HG03064 (cell line): ENCODE measurements around the gene NR2E1.

Source experiments
- ATAC-seq: cut with Tn5 transposase; IDR thresholded peaks from one replicate; pipeline ENCODE4 v1.9.1; 2021; ENCODE audit warnings: low read depth; ENCODE audit not compliant: unreplicated experiment

The NR2E1 gene

DNA sequence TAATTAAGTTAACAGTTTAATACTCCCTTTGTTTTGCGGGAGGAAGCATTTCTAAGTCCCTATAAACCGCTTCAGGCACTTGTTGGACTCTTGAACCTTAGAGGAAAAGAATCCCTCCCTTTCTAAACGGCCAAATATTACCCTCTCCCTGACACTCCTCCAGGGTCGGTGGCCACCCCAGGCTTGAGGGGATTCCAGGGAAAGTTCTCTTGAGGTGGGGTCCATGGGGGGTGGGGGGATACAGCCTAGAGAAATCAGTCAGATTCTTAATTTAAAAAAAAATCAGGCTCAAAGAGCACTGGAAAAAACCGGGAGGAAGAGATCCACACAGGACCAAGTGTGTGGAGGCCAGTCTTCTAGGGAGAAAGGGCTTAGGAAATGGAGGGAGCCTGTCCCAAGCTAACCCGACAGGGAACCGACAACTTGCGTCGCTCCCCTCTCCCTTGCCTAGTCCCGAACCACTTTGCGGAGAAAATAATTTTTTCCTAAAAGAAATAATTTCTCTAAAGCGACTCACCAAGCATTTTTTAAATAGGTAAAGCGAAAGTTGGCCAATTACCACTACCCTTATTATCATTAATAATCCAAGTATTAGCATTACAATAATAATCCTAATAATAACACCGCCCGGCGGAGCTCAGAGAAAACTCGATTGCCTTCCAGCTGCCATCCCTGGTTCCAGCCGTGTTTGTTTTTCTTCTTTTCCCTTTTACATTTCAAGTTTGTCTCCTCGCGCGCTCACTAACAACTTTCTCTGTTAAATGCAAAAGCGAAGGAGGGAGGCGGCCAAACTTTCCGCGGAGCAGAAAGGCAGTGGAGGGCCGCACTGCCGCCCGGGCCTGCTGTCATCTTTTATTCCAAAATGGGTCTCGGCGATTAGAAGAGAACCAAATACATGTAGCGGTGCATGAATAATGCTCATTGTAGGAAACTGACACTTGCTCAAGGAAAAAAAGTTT lies 4.8 kb downstream of the NR2E1 start:
- no peak for ATAC-seq

DNA sequence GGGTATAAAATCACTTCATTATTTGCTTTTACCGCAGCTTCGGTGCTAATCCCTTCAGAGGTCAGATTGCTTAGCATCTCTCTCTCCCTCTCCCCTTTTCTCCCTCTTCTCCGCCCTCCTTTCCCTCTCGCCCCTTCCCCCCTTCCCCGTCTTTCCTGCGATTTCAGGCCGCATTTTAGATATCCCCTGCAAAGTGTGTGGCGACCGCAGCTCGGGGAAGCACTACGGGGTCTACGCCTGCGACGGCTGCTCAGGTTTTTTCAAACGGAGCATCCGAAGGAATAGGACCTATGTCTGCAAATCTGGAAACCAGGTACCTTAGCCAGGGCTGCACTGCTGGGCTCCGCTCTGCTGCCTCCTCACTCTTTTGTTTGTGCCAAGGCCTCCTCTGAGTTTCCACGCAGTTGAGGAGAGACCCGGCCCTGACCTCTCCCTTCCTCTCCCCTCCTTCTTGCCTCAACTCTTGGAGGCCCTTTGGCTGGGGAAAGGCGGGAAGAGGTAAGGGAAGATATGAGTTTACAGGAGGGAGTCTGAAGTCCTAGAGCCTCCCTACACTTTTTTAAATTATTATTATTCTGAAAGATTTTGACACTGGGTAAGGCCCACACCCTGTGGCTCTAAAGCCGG lies 5.6 kb downstream of the NR2E1 start:
- ATAC-seq = no peak

DNA sequence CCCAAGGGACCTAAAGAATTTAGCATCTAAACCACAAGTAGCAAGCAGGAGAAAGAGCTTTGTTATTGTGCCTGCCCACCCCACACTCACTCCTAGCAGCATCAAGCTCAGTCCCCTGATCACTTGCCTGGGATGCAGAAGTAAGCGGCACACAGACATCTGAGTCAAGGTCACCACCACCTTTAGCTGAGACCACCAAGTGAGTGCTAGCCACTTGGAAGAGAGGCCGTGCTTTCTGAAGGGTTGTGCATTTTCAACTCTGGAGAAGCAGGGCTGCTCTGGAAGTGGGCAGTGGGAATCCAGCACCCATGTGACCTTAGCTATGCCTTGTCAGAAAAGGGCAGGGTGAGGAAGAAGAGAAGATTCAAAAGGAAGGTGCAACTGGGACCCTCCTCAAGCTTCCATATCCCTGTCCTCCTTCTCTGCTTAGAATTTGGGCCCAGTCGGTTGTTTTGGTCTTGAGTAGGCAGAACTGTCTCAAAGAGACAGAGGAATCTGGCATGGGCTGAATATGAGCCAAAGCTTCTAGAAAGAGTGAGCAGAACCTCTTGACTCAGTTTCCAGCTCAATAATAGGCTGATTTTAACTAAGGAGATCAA lies 6.2 kb downstream of the NR2E1 start:
- no peak for ATAC-seq

DNA sequence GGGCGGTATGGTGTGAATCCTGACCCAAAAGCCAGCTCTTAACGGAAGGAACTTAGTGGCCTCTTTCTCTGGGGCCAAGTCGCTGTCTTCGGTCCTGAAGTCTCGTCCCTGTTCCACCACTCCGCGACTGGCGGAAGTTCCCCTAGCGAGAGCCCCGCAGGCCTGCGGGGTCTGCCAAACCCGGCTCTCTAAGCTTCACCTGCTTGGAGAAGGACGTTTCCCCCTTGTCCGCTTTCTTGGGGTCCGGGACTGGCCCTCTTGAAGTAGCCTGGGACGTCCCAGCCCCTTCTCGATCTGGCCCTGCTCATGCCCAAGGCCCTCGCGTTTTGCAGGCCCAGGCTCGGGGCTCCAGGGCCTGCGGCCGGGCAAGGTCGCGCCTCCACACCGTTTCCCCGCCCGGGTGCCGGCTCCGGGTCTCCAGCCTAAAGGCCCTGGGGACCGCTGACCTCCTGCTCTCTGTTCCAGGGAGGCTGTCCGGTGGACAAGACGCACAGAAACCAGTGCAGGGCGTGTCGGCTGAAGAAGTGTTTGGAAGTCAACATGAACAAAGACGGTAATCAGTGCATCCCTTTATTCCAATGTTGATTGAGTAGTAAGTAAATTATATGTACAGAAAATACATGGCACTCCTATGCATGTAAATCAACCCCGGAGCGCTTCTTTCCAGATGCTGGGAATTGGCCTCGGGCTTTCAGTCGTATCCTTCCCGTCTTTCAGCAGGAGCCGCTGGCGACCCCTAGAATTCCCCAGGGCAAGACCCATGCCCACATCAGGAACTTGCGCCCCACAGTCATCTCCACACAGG lies 8.8 kb downstream of the NR2E1 start:
- ATAC-seq = no peak

DNA sequence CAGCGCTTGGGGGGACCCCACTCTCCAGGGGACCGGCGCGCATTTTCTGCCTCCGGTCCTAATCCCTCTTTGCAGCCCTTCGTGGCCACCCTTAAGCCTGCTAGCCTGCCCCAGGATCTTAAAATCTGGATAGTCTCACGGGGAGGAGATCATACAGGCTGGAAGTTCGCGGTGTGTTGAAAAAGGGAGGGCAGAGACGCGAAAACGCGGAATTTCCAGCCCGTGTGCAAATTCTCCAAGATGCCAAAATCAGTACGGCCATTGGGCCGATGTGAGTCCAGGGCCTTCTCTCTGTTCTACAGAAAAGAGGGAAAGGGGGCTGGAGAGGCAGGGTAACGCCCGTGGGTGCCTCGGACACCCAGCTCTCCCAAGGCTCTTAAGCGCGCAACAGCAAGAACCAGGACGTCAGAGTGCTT lies 9.4 kb downstream of the NR2E1 start:
- ATAC-seq = no peak

DNA sequence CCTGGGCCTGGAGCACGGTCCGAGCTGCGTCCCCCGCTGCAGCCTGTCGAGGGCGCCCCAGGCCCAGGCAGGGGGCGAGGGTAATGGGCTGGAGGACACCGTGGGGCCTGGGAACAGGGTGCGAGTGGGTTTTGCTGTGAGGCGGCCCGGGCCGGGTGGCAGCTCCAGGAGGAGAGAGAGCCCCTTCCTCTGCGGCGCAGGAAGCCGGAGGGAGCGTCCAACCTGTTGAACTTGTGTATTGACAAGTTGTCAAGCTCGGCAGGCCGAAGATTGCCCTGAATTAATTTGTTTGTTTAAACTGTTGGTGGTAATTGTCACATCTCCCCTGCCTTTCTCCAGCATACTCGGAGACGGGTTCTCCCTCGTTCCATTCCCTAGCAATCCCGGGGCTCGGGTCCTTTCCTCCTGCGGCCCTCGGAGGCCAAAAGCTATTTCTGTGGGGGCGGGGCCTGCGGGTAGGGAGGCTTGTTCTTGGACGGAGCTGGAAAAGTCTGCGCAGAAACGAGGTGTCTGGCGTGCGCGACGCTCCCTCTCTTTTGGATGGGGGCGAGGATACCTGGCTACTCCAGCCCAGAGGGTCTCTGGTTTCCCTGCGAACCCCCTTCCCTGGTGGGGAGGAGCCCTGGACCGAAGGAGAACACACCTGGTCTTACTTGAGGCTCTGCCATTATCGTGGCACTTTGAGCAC lies 9.9 kb downstream of the NR2E1 start:
- no peak for ATAC-seq

DNA sequence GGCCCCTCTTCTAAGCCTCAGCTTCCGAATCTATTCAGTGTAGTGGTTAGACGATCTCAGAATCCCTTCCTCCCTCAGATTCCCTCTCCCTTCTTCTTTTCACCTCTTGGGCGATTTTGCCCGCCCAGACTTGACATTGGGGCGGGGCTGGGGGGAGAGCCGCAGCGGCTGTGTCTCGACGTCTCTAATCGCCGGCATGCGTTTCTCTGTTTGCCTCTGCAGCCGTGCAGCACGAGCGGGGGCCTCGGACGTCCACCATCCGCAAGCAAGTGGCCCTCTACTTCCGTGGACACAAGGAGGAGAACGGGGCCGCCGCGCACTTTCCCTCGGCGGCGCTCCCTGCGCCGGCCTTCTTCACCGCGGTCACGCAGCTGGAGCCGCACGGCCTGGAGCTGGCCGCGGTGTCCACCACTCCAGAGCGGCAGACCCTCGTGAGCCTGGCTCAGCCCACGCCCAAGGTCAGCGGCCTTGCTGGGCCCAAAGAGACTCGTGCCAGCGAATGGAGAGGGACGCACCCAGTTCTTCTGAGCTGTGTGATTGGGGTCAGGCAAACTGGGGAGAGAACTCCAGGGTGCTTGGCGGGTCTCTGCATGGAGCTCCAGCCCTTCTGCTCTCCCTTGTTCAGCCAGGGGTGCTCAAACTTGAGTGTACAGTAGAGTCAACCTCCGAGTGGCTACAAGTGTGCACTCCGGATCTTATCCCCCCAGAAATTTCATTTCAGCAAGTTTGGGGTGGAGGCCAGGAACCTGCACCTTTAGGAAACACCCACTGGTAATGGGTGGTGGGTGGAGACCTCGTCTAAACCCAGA lies 10.7 kb downstream of the NR2E1 start:
- ATAC-seq = no peak

DNA sequence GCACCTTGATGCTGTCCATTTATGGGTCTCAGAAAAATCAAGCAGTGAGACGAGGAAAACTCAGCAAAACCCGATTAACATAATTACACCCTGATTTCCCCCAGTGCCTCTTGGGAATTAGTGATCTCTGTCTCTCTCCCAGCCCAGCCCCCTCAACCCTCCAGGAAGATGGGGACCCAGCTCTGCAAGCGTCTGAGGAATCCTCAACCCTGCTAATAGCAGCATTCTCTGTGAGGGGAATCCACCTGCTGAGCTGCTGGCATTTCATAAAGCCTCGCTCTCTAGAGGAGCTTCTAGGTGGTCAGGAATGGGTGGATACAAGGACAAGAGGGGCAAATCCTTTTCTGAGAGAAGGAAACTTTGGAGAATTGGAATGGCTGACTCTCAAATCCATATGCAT lies 13.9 kb downstream of the NR2E1 start:
- no peak for ATAC-seq

DNA sequence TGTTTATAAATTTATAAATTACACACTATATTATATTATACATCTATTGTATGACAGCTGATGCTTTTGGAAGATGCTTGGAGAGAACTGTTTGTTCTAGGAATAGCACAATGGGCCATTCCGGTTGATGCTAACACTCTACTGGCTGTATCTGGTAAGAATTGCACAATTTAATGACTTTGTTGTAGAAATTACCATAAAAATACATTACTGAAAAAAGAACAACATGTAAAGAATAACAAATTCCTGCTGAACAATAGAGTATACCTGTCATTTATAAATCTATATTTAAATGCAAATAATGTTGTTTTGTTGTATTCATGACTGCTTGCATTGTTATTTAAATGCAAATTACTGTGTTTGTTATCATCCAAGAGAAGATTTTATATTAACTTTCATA lies 14.4 kb downstream of the NR2E1 start:
- ATAC-seq = no peak

DNA sequence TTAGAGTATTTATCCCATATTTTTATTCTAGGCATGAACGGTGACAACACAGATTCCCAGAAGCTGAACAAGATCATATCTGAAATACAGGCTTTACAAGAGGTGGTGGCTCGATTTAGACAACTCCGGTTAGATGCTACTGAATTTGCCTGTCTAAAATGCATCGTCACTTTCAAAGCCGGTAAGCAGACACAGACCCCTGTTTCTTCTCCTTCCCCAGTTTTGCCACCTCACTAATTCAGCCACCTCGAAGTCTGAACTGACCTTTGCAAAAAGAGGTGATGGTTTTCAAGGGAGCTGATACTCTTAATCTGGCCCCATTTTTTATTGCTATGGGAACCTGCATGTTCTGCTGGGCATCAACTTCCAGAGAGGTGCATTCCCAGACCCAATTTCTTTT lies 15.0 kb downstream of the NR2E1 start:
- no peak for ATAC-seq

DNA sequence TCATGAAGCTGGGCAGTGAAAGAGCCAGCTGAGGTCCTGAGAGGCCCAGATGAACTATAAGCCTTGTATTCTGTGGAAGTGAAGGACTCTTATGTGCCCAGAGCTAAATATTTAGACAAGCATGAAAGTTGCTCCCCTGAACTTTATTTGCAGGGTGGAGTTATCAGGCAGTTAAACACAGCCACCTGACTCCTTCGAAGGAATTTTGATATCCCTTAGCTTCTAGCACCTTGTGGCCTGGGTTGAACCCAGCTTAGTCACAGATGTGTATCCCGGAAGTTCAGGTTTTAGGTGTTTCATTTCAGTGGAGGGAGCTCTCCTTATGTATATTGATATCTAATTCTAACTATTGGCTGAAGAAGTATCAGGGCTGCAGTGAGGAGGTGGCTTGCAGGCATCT lies 20.4 kb downstream of the NR2E1 start:
- ATAC-seq = no peak

DNA sequence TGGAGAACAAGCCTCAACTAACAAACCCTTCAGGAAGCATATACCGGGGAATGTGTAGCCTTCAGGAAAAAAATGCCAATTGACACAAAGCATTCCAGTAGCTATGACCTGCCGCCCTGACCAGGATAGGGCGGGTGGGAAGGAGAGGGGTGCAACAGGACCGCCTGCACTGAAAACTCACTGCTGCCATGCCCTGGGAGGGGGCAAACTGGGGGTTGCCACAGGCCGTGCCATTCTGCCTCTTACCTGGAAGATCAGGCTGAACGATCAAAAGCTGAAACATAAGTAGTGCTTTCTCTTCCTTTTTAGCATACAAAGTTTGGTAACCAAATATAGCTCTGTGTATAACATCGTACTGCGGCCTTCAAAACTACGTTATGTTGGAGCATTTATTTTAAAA lies 21.7 kb downstream of the NR2E1 start:
- ATAC-seq = no peak

DNA sequence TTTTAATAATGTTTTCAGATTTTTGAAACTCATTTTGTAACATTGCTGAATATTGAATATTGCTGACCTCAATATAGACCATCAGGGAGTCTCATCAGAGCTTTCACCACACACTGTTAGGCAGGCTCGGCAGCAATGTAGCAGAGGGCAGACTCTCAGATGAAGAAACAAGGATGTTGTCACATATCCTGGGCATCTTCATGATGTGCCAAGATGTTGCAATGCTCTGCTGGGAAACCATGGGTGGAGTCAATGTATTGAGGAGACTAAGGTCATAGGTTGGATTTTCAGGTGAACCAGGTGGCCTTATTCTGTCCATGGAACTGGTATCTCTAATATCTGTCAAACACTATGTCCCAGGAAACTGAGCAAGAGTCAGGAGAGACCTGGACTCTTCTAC lies 27.3 kb downstream of the NR2E1 start:
- no peak for ATAC-seq

DNA sequence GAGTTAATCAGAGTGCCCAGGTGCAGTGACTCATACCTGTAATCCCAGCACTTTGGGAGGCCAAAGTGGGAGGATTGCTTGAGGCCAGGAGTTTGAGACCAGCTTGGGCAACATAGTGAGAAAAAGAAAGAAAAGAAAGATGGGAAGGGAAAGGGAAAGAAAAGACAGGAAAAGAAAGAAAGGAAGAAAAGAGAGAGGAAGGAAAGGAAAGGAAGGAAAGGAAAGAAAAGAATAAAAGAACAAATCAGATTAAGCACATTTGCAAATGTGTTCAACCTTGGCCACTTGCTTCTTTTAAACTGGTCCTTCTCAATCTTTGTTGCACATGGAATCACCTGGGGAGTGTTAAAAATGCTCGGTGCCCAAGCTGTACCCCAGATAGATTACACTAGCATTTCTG lies 28.0 kb downstream of the NR2E1 start:
- ATAC-seq = no peak

DNA sequence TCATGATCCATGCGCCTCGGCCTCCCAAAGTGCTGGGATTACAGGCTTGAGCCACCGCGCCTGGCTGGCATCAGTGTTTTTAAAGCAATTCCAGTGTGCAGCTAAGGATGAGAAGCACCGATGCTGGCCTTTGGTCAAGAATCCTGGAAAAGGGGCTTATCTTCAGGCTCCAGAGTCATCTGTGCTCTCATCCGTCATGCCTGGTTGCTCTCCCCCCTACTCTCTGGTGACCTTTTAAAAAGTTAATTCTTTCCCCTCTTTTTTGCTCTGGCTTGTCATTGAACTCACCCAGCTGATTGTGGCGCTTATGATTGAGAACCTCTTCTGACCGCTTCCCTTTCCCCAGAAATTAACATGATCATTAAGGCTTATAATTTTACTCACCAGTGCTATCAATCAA lies 28.7 kb downstream of the NR2E1 start:
- ATAC-seq = no peak

DNA sequence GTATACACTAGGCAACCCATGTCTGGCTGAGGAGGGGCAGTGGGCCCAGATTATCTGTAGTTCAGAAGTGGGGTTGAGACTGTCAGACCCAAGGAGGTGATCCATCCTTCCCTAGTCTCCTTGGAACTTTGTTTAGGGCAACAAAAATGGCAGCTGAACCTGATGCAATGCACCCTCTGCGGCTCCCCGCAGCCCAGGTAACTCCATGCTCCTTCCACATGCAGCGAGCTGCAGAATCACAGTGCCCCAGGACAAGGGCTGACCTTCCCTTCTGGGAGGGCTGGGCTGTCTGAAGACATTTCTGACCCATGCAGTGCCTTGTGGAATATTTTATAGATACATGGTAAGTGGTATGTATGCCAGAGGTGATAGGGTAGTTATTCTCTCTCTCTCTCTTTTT lies 29.4 kb downstream of the NR2E1 start:
- ATAC-seq = no peak

DNA sequence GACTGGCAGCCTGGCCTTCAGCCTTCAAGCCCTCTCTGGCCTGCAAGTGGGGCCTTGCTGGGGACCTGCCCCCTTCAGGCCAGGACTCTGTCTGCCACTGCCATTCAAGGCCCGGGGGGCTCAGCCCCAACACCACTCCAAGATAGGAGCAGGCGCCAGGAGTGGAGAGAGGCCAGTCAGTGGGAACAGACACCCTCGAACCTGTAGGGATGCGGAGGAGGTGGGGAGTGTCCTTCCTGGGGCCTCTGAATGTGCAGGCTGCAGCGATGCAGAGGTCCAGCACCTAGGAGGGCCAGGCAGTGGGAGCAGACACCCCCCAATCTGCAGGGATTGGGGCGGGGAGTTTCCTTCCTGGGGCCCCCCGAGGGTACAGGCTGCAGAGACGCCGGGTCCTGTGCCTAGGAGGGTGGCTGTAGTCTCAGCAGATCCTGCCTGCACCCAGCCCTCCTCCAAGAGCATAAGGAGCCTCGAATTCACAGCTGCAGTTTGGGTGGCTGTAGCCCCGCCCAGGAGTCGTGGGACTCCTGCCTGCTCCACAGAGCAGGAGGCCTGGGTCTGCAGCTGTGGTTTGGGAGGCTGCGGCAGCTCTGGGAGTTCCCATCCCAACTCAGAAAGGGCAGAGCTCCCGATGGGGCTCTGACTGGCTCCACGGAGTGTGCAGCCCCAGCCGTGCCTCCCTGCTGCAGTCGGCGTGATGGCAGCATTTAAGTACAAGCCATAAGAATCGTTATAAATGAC lies 33.1 kb downstream of the NR2E1 start:
- no peak for ATAC-seq

DNA sequence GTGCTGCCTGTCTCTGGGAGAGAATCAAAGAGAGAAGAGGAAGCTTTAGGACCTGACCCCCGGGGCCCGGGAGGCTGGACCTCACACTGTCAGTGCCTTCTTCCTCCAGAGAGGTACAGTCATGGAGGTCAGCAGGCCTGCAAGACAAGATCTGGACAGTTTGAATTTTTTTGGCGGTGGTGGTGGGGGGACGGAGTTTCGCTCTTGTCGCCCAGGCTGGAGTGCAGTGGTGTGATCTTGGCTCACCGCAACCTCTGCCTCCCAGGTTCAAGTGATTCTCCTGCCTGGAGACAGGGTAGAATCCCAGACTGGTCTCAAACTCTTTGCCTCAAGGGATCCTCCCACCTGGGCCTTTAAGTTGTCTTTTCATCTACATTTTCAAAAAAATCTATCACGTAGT lies 34.4 kb downstream of the NR2E1 start:
- ATAC-seq = no peak

DNA sequence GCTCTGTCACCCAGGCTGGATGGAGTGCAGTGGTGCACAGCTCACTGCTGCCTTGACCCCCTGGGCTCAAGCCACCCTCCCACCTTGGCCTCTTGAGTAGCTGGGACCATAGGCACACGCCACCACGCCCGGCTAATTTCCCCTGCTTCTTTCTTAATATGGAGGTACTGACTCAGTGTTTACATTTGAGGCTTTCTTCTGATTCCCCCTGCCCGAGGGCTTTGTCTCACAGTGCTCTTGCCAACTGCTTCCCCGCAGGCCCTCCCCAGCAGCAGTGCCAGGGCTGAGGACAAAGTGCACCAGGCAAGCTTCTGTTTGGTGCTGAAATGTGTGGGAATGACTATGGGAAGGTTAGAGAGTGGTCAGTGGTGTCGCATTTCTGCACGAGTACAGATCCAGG lies 34.8 kb downstream of the NR2E1 start:
- ATAC-seq = no peak
